T-helper 2 cell treated with Interferon-gamma antibody and Interleukin-4, amounts not matched to agents 100 ng/mL and 5 ng/mL, for 36 hours (primary cell): ENCODE measurements around the gene GRIK2. TPM values are rescaled to one million over a fixed set of nuclear protein-coding genes. Genes with fewer than 3 reads are reported as not detected.

Experiments used
- intact Hi-C: fragments of 100-400 bp; cut with micrococcal nuclease; formaldehyde crosslinking; loops from one replicate; pipeline ENCODE4 v1.15.1; 2023
- total RNA-seq: library from RNA; stranded (reverse); gene quantifications from 2 replicates; pipeline ENCODE4 v1.2.3, GENCODE V29; 2022

Gene GRIK2
- total RNA-seq, 1 donor from 2014 or later, result not detected

- intact Hi-C loops, result no loop called here
Measured at GRCh38 chr6:101706576-101706975, 313.1 kb downstream of the GRIK2 start.

- intact Hi-C loops, result no loop called here
Measured at GRCh38 chr6:101711518-101711917, 318.0 kb downstream of the GRIK2 start.

GRCh38 chr6:101716387-101716786, 322.9 kb downstream of the GRIK2 start:
- intact Hi-C loops, result no loop called here

GRCh38 chr6:101716810-101717209, 323.3 kb downstream of the GRIK2 start:
- intact Hi-C loops, result no loop called here

- intact Hi-C loops, result no loop called here
Measured at GRCh38 chr6:101719521-101719920, 326.0 kb downstream of the GRIK2 start.

GRCh38 chr6:101722471-101722870, 329.0 kb downstream of the GRIK2 start:
- intact Hi-C loops, result no loop called here

- intact Hi-C loops, result no loop called here
Measured at GRCh38 chr6:101722991-101723579, 329.6 kb downstream of the GRIK2 start.

GRCh38 chr6:101728388-101728787, 334.9 kb downstream of the GRIK2 start:
- intact Hi-C loops, result no loop called here

GRCh38 chr6:101728956-101729355, 335.4 kb downstream of the GRIK2 start:
- intact Hi-C loops, result no loop called here

GRCh38 chr6:101730954-101731353, 337.4 kb downstream of the GRIK2 start:
- intact Hi-C loops, result no loop called here

GRCh38 chr6:101733899-101734298, 340.4 kb downstream of the GRIK2 start:
- intact Hi-C loops, result no loop called here

- intact Hi-C loops, result no loop called here
Measured at GRCh38 chr6:101738481-101738880, 345.0 kb downstream of the GRIK2 start.

- intact Hi-C loops, result no loop called here
Measured at GRCh38 chr6:101740631-101741030, 347.1 kb downstream of the GRIK2 start.

- intact Hi-C loops, result no loop called here
Measured at GRCh38 chr6:101741474-101742171, 348.1 kb downstream of the GRIK2 start.

GRCh38 chr6:101747160-101747559, 353.7 kb downstream of the GRIK2 start:
- intact Hi-C loops, result no loop called here

GRCh38 chr6:101747716-101748115, 354.2 kb downstream of the GRIK2 start:
- intact Hi-C loops, result no loop called here

GRCh38 chr6:101755931-101756330, 362.4 kb downstream of the GRIK2 start:
- intact Hi-C loops, result no loop called here

GRCh38 chr6:101758368-101758767, 364.9 kb downstream of the GRIK2 start:
- intact Hi-C loops, result no loop called here

- intact Hi-C loops, result no loop called here
Measured at GRCh38 chr6:101760843-101761621, 367.5 kb downstream of the GRIK2 start.

- intact Hi-C loops, result no loop called here
Measured at GRCh38 chr6:101762851-101763250, 369.3 kb downstream of the GRIK2 start.

GRCh38 chr6:101765281-101765680, 371.8 kb downstream of the GRIK2 start:
- intact Hi-C loops, result no loop called here

- intact Hi-C loops, result no loop called here
Measured at GRCh38 chr6:101770116-101770515, 376.6 kb downstream of the GRIK2 start.
